ENCODE data around the gene DNAJC16. TPM values are rescaled to one million over a fixed set of nuclear protein-coding genes. Genes with fewer than 3 reads are reported as not detected.
"Not testable (repeated sequence)": the region's sequence is repeated elsewhere in the genome, so short reads cannot be mapped to it uniquely, and the experiment has no call there.

The DNAJC16 gene
- total RNA-seq (10 to 100 TPM; 11.4 to 20.5 (median 16.8) TPM), polyA plus RNA-seq (1 to 10 TPM; 1.2 to 8.6 (median 1.2) TPM)

- no peaks in the 10 kb centered on the region for H3K27me3 ChIP-seq
- H3K4me3 ChIP-seq, result peak within 1 kb of the TSS; percentile 93 to 99 (median 98)
- peaks cover 0 to 41% (median 33%) of the 10 kb centered on the region in 4 donors for H3K4me1 ChIP-seq
- H3K27ac ChIP-seq, result peak within 1 kb of the TSS; percentile 97 to 100 (median 98)
- peaks cover 0 to 26% (median 1%) of the 10 kb centered on the region in 4 donors for H3K36me3 ChIP-seq
- peak; percentile 77 to 96 (median 90) for TF ChIP-seq POLR2AphosphoS5 (IDR thresholded peaks at IDR 0.05)
- TF ChIP-seq, protein P1, sequence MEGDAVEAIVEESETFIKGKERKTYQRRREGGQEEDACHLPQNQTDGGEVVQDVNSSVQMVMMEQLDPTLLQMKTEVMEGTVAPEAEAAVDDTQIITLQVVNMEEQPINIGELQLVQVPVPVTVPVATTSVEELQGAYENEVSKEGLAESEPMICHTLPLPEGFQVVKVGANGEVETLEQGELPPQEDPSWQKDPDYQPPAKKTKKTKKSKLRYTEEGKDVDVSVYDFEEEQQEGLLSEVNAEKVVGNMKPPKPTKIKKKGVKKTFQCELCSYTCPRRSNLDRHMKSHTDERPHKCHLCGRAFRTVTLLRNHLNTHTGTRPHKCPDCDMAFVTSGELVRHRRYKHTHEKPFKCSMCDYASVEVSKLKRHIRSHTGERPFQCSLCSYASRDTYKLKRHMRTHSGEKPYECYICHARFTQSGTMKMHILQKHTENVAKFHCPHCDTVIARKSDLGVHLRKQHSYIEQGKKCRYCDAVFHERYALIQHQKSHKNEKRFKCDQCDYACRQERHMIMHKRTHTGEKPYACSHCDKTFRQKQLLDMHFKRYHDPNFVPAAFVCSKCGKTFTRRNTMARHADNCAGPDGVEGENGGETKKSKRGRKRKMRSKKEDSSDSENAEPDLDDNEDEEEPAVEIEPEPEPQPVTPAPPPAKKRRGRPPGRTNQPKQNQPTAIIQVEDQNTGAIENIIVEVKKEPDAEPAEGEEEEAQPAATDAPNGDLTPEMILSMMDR (IDR thresholded peaks at IDR 0.05), result peak in 1 of 4 experiments; percentile 16
- TF ChIP-seq POLR2A (IDR thresholded peaks at IDR 0.05), result peak; percentile 67 to 74
- TF ChIP-seq EP300 (IDR thresholded peaks at IDR 0.05), result peak in 2 of 4 donors; percentile 18 to 98
- H3K9me3 ChIP-seq, result no peaks in the 10 kb centered on the region
- WGBS, 2 donors, result 0% methylated on average over 65 of the region's 65 CpGs
- peak; percentile 100 for DNase-seq
- intact Hi-C loops (cut with DNase I), result loop anchor here (5.0 to 10.0 kb wide), 3 partner anchors 91 to 1528 kb away; partner anchors contain the start of genes DDI2, SDHB and TMEM51
Measured at GRCh38 chr1:15526490-15527339, at the start of gene DNAJC16. DNAJC16 (plus strand) TSS chr1:15526848; CDS start chr1:15529106, 2,258 bp downstream.

GRCh38 chr1:15476927-15477326 lies 49.7 kb upstream of the DNAJC16 start:
- no peaks in the 10 kb centered on the region for H3K27me3 ChIP-seq
- WGBS, 2 donors, result 74 to 90% methylated on average over 3 of the region's 3 CpGs
- TF ChIP-seq EP300 (IDR thresholded peaks at IDR 0.05) (no peak), POLR2AphosphoS5 (IDR thresholded peaks at IDR 0.05) (no peak), POLR2A (IDR thresholded peaks at IDR 0.05) (no peak)
- TF ChIP-seq, protein P1 (IDR thresholded peaks at IDR 0.05), result no peak
- no peak overlapping the region for H3K27ac ChIP-seq
- no peaks in the 10 kb centered on the region for H3K4me1 ChIP-seq
- no peak overlapping the region for H3K4me3 ChIP-seq
- no peak for DNase-seq
- no peaks in the 10 kb centered on the region for H3K36me3 ChIP-seq
- no peaks in the 10 kb centered on the region for H3K9me3 ChIP-seq
- intact Hi-C loops (cut with DNase I), result no loop called here

DNA sequence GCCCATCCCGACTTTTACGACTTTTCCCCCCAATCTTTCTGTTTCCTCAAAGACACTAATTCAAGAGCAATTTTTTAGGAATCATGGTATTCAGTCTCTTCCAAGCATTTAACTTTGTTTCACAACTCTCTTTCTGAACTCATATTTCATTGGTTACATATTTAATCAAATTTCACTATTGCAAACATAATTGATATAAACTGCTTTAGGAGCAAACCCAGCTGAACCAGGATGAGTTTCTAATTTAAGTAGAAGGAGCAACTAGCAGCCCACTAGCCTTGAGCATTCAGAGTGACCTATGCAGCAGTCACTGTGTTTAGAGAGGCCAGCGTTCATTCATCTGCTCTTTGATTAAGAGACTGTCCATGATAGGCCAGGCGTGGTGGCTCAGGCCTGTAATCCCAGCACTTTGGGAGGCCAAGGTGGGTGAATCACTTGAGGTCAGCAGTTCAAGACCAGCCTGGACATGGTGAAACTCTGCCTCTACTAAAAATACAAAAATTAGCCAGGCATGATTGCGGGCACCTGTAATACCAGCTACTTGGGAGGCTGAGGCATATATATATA lies 48.9 kb upstream of the DNAJC16 start:
- WGBS, 2 donors, result 60 to 77% methylated on average over 5 of the region's 5 CpGs
- DNase-seq, result no peak
- Histone ChIP-seq H3K9me3 (no peaks in the 10 kb centered on the region), H3K27ac (no peak overlapping the region), H3K4me1 (no peaks in the 10 kb centered on the region), H3K27me3 (no peaks in the 10 kb centered on the region), H3K4me3 (no peak overlapping the region), H3K36me3 (no peaks in the 10 kb centered on the region)
- intact Hi-C loops (cut with DNase I), result no loop called here
- no peak for TF ChIP-seq POLR2A (IDR thresholded peaks at IDR 0.05)
- no peak for TF ChIP-seq EP300 (IDR thresholded peaks at IDR 0.05)
- no peak for TF ChIP-seq POLR2AphosphoS5 (IDR thresholded peaks at IDR 0.05)
- TF ChIP-seq, protein P1 (IDR thresholded peaks at IDR 0.05), result no peak

DNA sequence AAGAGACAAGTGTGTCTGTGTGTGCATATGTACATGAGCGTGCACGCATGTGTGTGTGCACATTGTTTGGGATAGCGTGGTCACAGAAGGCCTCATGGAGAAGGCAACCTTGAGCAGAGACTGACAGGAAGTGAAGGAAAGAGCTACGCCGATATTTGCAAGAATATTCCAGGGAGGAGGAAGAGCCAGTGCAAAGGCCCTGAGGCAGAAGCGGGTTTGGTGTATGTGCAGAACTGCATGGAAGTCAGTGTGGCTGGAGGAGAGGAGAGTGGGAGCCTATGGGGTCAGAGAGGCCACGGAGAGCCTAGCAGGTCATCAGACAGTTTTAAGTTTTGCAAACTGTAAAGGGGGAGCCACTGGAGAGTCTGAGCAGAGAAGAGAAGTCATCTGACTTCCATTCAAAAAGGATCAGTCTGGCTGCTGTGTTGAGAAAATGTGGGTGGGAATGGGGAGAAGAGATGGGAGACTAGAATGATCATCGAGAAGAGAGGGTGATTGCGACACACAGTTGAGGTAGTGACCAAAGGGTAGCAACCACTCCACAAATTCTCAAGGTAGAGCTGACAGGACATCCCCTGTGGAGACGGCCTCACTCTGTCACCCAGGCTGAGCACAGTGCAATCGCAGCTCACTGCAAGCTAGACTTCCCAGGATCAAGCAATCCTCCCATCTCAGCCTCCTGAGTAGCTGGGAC lies 46.8 kb upstream of the DNAJC16 start:
- no peaks in the 10 kb centered on the region for H3K4me1 ChIP-seq
- no peak overlapping the region for H3K27ac ChIP-seq
- intact Hi-C loops (cut with DNase I), result no loop called here
- no peaks in the 10 kb centered on the region for H3K9me3 ChIP-seq
- TF ChIP-seq POLR2AphosphoS5 (IDR thresholded peaks at IDR 0.05), result no peak
- no peak for TF ChIP-seq EP300 (IDR thresholded peaks at IDR 0.05)
- TF ChIP-seq, protein P1 (IDR thresholded peaks at IDR 0.05), result no peak
- TF ChIP-seq POLR2A (IDR thresholded peaks at IDR 0.05), result no peak
- no peak overlapping the region for H3K4me3 ChIP-seq
- no peaks in the 10 kb centered on the region for H3K36me3 ChIP-seq
- H3K27me3 ChIP-seq, result no peaks in the 10 kb centered on the region
- DNase-seq, result no peak
- 95 to 96% methylated on average over 11 of the region's 11 CpGs for WGBS, 2 donors

- H3K4me3 ChIP-seq; H3K36me3 ChIP-seq; DNase-seq; H3K4me1 ChIP-seq; intact Hi-C loops (cut with DNase I); H3K27ac ChIP-seq; H3K27me3 ChIP-seq; H3K9me3 ChIP-seq: not testable (repeated sequence)
- 76 to 90% methylated on average over 6 of the region's 6 CpGs for WGBS, 2 donors
Measured at GRCh38 chr1:15482455-15482854, 44.2 kb upstream of the DNAJC16 start.

GRCh38 chr1:15482983-15483543 lies 43.6 kb upstream of the DNAJC16 start:
- H3K36me3 ChIP-seq; H3K4me1 ChIP-seq; H3K9me3 ChIP-seq; H3K4me3 ChIP-seq; H3K27me3 ChIP-seq; DNase-seq; H3K27ac ChIP-seq; intact Hi-C loops (cut with DNase I): not testable (repeated sequence)
- WGBS, 2 donors, result 81 to 85% methylated on average over 15 of the region's 16 CpGs

Data from sigmoid colon (tissue), 7 donors.